ENCODE results near the gene DNASE2B.
A peak's percentile ranks its signal among the peaks of the same experiment; 100 is the strongest.
"Not testable (repeated sequence)": the region's sequence is repeated elsewhere in the genome, so short reads cannot be mapped to it uniquely, and the experiment has no call there.

DNASE2B gene

GRCh38 chr1:84436876-84437655, 38.8 kb downstream of the DNASE2B start:
- DNase-seq (ENCODE audit: extremely low spot score), result peak; percentile 28
- ChIA-PET CTCF (interaction anchor here (0.7 to 7.5 kb wide), 10 partner anchors 10 to 345 kb away, joined by 3 to 71 read pairs (median 5); partner anchors contain the start of gene PRKACB), POLR2A (no interaction called here)
- no peak for TF ChIP-seq CTCF (IDR thresholded peaks at IDR 0.05; ENCODE audit: control extremely low read depth, extremely low read depth, low read depth, missing control alignments)

- DNase-seq (ENCODE audit: extremely low spot score), result peak; percentile 65
- ChIA-PET POLR2A (no interaction called here), CTCF (interaction anchor here (0.5 to 7.2 kb wide), 30 partner anchors 9 to 397 kb away, joined by 3 to 78 read pairs (median 4); partner anchors contain the start of genes CTBS and PRKACB)
- peak; percentile 52 for TF ChIP-seq CTCF (IDR thresholded peaks at IDR 0.05; ENCODE audit: control extremely low read depth, extremely low read depth, low read depth, missing control alignments)
Observed at GRCh38 chr1:84442256-84442655, 44.0 kb downstream of the DNASE2B start.

- DNase-seq (ENCODE audit: extremely low spot score); POLR2A ChIA-PET: not testable (repeated sequence)
- CTCF ChIA-PET, result interaction anchor here (0.7 to 7.2 kb wide), 30 partner anchors 8 to 339 kb away, joined by 3 to 78 read pairs (median 4); partner anchors contain the start of genes CTBS and PRKACB
Observed at GRCh38 chr1:84442747-84443646, 44.7 kb downstream of the DNASE2B start.

- POLR2A ChIA-PET; DNase-seq (ENCODE audit: extremely low spot score): not testable (repeated sequence)
- CTCF ChIA-PET, result interaction anchor here (0.9 kb wide), 1 partner anchor 172 kb away, joined by 3 read pairs; no protein-coding TSS in a partner anchor
Observed at GRCh38 chr1:84448704-84449103, 50.4 kb downstream of the DNASE2B start.

- DNase-seq (ENCODE audit: extremely low spot score), result no peak
- ChIA-PET CTCF (interaction anchor here (1.0 to 3.0 kb wide), 3 partner anchors 9 to 29 kb away, joined by 3 to 10 read pairs (median 4); no protein-coding TSS in a partner anchor), POLR2A (no interaction called here)
- TF ChIP-seq CTCF (IDR thresholded peaks at IDR 0.05; ENCODE audit: control extremely low read depth, extremely low read depth, low read depth, missing control alignments), result no peak
Observed at GRCh38 chr1:84450910-84451309, 52.6 kb downstream of the DNASE2B start.

GRCh38 chr1:84452436-84452835, 54.2 kb downstream of the DNASE2B start:
- ChIA-PET CTCF (interaction anchor here (0.9 to 3.8 kb wide), 6 partner anchors 10 to 301 kb away, joined by 3 to 11 read pairs (median 6); no protein-coding TSS in a partner anchor), POLR2A (no interaction called here)
- no peak for TF ChIP-seq CTCF (IDR thresholded peaks at IDR 0.05; ENCODE audit: control extremely low read depth, extremely low read depth, low read depth, missing control alignments)

GRCh38 chr1:84462118-84462517, 63.8 kb downstream of the DNASE2B start:
- no peak for TF ChIP-seq CTCF (IDR thresholded peaks at IDR 0.05; ENCODE audit: control extremely low read depth, extremely low read depth, low read depth, missing control alignments)
- ChIA-PET POLR2A (no interaction called here), CTCF (interaction anchor here (1.0 to 1.4 kb wide), 3 partner anchors 10 to 321 kb away, joined by 3 read pairs; no protein-coding TSS in a partner anchor)
- DNase-seq (ENCODE audit: extremely low spot score), result no peak

More at GRCh38 chr1:84452436-84452835, 54.2 kb downstream of the DNASE2B start:
- no peak for DNase-seq (ENCODE audit: extremely low spot score)

Measured in GM10248 (cell line).